Globus pallidus (tissue), 1 donor: ENCODE data around the gene ARHGAP6.
"Not testable (repeated sequence)": the region's sequence is repeated elsewhere in the genome, so short reads cannot be mapped to it uniquely, and the experiment has no call there.

Experiments
- DNase-seq: peaks from one replicate; pipeline ENCODE4 v3.0.0-alpha.2; 2015; ENCODE audit warnings: low spot score

ARHGAP6 gene

DNA sequence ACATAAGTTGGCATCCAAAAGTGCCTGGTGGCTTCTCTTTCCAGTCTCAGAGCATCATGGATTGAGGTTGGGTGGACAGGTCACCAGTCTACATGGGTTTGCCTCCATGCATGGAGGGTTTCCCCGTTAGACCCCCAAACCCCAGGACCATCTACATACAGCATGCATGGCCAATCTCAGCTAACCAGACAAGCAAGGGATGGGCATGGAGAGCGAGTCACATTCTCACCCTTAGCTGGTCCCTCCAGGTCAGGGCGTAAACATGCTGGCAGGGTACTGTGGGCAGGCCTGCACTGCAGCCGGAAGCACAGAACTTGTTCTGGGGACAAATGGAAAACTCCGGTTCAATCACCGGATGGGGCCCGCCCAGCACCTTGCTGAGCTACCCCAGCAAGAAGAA lies 517.3 kb downstream of the ARHGAP6 start:
- DNase-seq: no peak

DNA sequence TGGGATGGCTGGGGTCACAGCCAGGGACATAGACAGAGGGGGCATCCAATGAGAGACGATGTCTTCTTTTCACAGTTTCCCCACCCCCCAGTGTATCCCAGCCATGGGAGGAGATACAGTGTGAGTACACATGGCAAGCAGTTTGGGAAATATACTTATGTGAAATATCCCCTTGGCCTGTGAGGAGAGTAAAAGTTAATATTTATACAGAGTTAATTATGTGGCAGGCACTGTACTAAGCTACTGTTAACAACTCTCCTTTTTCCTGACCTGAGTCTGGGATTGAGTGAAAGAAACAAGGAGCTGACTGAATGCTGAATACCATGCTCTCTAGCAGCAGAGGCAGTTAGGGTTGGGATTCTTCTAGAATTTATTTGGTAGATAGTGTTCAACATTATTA lies 519.3 kb downstream of the ARHGAP6 start:
- no peak for DNase-seq

DNA sequence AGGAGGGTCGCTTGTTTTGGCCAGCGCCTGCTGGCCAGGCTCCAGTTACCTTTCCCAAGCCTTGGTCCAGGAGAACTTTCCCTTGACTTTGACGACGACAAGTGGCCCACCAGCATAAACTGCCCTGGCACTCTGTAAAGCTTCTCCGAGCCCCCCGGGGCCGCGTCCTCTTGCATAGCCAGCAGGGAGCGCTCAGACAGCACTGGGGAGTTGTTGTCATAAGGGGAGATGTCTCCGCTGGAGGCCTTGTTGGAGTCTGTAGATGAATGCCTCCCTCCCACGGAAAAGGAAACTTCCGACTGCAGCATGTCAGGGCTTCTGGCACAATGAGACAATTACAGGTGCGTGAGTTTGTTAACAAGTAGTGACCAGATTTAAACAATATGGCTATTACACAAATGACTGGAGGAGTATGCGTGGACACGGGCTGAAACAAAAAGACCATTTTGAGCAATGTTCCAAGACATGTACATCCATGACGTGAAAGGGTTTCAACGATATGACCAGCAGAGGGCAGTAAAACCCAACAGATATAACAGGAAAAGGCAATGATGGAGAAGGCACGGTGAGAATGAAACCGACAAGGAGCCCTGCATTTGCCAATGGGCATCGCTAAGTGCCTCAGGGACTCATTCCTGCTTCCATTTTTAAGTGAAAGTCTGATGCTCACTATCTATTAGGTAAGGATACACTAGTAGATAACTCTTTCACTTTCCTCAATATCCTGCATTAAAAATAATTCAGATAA lies 521.6 kb downstream of the ARHGAP6 start:
- peak; percentile 74 for DNase-seq

DNA sequence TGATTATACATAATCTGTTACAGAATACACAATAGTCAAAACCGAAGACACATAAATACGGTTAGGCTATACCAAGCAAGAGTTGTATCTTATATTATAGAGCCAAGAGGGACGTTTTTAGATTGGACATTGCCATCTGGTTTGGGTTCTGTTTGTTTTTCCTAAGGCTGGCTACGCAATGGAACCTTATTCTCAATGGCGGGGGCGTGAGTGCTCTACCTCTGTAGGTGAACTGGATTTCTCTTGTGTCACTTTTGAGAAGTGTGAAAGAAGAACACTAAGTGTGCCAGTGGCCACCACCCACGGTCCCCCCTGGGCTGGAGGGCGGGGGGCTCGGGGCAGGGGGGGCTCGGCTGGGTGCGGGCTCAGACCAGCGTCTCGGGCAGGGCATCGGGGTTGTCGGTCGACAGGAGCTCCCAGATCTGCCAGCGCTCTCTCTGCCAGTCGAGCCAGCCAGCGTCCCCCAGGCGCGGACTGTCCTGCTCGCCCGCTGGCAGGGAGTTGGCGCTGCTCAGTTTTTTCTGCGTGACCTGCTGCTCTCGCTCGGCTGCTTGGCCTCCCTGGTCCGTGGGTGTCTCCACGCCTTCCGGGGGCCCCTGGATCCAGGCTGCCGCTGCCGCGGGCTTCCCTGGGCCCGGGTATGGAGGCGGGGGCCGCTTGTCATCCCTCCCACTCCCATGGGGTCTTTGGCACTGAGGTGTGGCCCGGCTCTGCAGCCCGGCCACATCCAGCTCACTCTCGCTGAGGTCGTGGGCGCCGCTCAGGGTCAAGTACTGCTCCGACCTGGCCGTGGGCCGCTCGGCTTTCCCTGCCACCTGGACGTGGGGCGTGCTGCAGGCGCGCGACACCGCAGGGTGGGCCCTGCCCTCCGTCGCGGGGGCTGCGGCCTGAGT lies 527.0 kb downstream of the ARHGAP6 start:
- no peak for DNase-seq

DNA sequence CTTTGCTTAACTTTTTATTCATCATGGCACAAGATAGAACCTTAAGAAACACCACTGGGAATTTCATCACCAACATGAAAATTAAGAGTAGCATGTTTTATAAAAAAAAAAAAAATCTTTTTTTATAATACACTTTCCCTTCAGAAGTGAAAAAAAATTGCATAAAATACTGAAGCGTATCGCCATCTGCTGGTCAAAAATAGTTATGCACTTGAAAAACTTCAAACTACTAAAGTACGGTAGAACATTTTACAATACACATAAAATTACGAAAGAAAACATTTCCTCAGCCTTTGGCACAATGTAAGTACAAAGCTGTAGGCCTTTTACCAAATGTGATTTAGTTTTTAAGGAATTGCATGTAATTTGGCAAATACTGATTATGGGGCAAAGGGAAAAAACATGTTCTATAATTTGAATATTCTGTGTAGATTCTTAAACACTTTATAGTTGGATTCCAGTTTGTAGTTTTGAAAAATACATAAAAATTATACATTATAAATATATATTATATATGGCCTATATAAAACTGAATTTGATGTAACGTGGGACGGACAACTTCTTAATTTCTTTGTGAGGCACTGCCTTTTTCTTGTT lies 528.1 kb downstream of the ARHGAP6 start:
- no peak for DNase-seq

DNA sequence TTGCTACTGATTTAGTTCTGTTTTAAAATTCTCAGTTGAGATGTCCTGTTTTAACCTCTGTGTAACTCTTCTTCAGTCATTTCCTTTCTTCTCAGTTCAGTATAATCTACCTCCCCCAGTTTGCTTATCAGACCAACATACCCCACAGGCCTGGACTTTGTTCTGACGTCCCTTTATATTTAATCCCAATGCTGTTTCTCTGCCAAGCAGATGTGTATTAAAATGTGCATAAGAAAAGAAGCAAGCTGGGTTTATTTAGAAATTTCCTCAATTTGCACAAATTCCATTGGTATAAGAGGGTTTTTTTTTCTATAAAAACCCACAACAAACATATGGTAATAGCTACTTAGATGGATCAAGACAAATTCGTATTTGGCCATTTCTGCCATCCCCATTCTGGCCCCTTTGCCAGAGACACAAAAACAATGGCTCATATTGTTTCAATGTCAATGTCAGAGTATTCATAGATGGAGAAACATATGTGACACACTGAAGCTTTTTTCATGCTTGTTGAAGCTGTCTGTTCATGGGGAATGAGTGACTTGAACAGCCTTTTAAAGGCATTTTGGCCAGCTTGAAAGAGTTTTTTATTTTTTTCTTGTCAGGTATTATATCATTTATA lies 530.0 kb downstream of the ARHGAP6 start:
- peak; percentile 32 for DNase-seq

DNA sequence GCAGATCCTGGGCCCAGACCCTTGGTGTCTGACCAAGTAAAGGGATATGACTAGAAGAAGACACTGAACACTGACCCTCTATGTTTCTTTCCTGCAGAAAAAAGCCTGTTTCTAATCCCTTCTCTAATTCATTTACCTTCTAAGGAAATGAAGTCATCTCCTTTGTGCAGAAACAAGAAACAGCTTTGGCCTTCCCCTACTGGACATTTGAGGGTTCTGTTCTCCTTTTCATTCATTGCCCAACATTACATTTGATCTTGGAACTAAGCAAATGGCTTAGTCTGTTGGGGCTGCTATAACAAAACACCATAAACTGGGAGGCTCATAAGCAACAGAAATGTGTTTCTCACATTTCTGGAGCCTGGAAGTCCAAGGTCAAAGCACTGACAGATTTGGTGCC lies 534.6 kb downstream of the ARHGAP6 start:
- DNase-seq: no peak

DNA sequence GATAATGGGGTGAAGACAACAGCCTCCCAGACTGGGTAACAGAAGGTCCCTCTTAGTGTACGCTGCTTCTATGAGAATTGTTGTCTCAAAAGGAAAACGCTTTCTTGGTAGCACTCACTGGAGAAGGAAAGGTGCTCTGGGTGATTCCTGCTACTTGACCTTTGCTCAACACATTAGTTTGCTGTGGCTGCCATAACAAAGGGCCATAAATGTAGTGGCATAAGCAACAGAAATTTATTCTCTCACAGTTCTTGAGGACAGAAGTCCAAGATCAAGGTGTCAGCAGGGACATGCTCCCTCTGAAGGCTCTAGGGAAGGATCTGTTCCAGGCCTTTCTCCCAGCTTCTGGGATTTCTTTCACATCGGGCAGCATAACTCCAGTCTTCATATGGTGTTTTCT lies 535.6 kb downstream of the ARHGAP6 start:
- DNase-seq: no peak

DNA sequence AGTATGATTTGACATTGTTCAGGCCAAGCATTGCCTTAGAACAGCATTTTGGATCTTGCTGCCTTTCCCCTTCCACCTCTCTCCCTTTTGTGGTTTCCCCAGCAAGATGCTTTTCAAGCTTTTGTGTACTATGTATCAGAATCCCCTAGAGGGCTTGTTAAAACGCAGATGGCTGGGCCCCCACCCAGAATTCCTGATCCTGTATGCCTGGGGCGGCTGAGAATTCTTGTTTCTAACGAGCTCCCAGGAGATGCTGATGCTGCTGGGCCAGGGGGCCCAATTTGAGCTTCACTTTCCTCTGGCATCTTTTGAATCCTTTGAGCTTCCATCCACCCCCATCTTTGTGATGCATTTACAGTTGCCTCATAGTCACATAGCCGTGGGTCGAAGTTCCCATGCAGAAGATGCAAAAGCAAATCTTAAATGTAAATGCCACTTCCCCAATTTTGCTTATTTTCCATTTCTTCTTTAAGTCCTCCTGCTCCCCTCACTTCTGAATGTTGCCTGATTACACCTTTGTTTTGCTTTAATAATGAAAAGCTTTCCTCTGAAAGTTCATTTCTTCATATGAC lies 536.1 kb downstream of the ARHGAP6 start:
- no peak for DNase-seq

DNA sequence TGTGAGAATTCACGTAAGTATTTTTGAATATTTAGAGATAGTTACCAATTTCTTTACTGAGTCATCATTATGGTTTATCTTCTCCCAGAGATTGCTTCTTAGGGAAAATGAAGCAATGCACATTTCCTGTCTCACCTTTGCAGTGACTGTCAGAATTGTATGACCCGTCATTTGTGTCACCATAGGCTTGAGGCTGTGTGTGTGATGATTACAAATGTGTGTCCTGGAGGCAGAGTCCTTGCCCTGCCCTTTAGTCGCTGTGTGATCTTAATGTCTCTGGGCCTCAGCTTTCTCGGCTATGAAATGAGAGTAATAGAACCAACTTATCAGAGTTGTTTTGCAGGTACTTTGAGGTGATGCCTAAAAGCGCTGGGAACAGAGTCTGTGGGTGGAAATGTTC lies 540.7 kb downstream of the ARHGAP6 start:
- no peak for DNase-seq

DNA sequence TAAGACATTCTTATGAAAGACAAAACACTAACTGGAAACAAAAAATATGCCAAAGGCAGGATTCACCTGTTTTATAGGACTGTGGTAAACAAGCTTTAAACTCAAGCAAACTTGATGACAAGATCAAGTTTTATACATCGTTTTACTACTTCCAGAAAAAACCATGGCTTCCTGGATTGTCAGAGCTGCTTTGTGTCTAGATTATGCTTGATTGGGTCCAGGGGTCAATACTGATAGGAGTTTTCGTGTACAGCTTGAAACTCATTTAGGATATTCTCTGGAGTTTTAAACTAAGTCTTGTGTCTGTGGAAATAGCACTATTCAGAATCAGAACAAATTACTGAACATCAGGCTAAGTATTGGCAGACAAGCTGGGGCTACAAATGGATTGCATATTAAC lies 541.6 kb downstream of the ARHGAP6 start:
- no peak for DNase-seq

DNA sequence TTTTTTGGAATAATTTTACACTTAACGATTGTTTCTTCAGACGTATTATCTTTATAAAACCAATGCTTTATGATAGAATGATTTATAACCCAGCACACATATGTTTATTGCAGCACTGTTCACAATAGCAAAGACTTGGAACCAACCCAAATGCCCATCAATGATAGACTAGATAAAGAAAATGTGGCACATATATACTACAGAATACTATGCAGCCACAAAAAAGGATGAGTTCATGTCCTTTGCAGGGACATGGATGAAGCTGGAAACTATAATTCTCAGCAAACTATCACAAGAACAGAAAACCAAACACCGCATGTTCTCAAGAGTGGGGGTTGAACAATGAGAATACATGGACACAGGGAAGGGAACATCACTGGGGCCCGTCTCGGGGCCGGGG lies 542.6 kb downstream of the ARHGAP6 start:
- not testable (repeated sequence) for DNase-seq

DNA sequence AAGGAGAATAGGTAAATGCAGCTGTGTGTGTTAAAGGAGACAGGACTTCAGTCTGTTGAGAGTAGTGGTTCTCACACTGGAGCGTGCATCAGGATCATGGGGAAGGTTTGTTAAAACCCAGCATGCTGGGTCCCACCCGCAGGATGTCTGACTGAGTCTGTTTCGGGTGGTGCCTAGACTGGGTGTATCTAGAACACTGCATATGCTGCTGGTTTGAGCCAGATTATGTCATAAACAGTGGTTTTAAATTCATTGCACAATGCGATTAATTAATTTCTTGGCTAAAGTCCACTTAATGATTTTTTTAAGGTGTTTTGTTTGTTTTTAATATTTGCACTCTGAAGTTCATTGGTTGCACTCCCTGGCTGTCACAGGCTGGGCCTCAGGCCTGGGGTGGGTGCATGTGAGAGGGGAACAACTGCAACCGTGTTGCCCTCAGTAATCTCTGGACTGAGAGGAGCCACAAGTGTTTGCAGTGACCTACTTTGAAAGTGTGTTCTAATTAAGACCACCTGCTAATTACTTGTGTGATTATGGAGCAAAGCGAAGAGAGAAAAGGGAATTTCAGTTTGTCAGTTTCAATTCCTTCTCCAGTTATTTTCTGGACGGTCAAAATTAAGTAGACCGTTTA lies 546.3 kb downstream of the ARHGAP6 start:
- DNase-seq: no peak

DNA sequence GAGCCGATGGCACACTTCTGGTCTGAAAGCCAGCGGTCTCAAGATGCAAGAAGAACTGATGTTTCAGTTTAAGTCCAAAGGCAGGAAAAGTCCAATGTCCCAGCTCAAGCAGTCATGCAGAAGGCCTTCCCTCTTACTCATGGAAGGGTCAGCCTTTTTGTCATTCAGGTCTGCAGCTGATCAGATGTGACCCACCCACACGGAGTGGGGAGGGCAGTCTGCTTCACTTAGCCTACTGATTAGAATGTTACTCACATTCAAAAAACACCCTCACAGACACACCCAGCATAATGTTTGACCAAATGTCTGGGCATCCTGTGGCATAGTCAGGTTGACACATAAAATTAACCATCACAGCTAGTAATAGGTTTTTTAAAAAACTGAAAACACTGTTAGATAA lies 548.0 kb downstream of the ARHGAP6 start:
- no peak for DNase-seq

DNA sequence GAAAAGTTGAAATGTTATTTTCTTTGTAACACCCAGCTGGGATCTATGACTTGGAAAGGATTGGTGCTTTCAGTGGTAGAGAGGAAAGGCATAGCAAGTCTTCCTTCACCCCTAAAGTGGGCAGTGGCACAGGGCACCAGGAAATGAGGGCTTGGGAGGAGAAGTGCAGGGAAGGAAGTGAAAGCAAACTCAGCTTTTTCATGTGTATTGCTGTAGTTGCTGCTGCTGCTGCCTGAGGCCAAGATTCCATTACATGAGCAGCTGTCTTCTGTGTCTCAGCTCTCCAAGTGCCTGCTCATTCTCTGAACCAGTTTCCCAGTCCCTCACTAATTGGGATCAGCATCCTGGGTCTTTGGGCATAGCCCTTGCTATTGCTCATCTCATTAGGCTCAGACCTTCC lies 552.0 kb downstream of the ARHGAP6 start:
- DNase-seq: no peak

DNA sequence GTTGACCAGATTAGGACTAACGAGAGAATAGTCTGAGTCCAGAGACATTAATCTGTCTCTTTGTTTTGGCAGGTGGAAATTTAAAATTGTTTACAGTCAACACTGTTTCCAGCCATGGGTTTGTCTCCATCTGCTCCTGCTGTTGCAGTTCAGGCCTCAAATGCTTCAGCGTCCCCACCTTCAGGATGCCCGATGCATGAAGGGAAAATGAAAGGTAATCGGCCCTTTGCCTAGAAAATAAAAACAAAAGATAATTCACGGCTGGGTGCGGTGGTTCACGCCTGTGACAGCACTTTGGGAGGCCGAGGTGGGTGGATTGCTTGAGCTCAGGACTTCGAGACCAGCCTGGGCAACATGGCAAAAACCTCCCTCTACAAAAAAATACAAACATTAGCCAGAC lies 553.8 kb downstream of the ARHGAP6 start:
- DNase-seq: no peak

DNA sequence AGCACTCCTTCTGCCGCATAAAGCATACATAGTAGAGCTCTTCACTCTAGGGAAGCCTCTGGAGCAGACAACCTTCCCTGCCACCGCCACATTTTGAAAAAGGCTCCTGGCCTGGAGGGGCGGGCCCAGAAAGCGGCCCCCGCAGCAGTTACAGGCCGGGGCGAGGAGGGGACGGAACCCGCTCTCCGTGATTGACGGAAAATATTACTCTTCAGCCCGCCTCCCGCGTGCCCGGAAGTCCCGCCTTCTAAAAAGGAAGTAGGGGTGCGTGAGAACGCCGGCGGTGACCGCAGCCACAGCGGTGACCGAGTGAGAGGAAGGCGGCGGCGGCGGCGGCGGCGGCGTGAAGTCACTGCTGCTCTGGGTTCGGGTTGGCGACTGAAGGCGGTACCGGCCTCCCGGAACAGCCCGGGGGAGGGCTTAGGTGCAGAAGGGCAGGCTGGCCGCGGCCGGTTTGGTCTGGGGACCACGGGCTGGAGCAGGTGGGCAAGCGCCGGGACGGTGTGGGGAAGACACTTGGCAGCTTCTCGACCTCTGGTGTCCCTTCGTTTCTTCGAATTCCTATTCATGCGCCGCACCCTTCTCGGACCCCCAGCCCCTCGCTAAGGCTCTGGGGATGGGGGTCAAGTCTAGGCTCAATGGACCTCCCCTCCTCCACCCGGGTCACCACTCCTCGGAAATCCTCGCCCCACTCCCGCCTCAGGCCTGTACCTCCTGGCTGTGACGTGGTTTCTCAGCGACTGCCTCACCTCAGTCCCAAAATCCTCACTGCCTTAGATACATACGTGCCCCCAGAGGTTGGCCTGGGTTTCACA lies 554.5 kb downstream of the ARHGAP6 start, which contains the start of gene HCCS:
Gene HCCS, plus strand, starts transcription at position 296 of the 815 bp plus-strand sequence. CDS start 729 bp downstream, outside the sequence.
- DNase-seq: peak; percentile 81

DNA sequence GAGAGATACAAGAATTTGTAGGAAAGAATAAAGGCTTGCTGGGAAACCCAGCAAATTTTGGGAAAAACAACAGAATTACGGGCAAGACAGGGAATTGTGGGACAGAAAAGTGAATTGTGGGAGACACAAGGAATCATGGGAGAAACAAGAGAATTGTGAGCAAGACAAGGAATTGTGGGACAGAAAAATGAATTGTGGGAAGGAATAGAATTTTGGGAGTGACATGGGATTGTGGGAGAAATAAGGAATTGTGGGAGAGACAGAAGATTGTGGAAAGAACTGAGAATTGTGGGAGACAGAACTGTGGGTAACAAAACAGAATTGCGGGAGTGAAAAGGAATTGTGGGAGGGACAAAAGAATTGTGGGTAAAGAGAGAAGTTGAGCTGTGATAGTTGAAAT lies 555.8 kb downstream of the ARHGAP6 start:
- DNase-seq: no peak

DNA sequence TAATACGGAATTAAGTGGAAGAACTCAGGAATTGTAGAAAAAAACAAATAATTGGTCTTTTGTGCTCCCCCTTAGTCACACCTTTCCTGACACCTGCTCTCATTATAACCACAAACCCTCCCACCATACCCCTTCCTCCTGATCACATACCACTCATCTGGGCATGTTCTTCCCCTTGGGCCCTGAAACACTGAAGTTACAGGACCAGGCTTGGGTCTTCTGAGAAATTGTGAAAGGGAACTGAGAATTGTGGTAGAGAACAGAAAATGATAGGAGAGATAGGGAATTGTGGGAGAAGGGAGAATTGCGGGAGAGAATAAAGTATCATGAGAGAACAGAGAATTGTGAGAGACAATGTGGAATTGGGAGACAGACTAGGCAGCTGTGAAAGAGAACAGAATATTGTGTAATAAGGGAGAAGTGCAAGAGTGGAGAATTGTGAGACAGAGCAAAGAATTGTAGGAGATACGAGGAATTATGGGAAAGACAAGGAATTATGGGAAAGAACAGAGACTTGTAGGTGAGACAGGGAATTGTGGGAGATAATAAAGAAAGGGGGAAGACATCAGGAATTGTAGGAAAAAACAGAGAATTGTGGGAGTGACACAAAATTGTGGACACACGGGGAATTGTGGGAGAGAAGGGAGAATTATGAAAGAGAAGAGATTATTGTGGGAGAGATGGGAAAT lies 557.3 kb downstream of the ARHGAP6 start:
- DNase-seq: no peak

DNA sequence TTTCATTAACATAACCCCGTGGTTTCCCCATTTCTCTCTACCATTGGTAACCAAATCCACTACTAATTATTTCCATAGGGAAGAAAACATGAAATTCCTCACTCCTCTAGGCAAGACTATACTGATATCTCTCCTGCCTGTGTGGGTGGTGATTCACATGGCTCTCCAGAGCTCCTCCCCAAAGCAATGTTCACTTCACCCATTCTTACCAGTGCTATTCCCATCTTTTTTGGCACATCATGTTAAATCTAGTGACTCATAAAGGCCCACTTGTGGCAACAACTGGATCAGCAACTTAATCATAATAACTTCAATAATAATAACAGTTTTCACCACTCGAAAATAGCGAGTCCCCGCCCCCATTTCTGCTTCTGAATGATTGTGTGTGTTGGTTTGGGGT lies 560.6 kb downstream of the ARHGAP6 start:
- no peak for DNase-seq
